ENCODE results near the gene SMIM24.
A peak's percentile ranks its signal among the peaks of the same experiment; 100 is the strongest.
"Not testable (repeated sequence)": the region's sequence is repeated elsewhere in the genome, so short reads cannot be mapped to it uniquely, and the experiment has no call there.

The SMIM24 gene

DNA sequence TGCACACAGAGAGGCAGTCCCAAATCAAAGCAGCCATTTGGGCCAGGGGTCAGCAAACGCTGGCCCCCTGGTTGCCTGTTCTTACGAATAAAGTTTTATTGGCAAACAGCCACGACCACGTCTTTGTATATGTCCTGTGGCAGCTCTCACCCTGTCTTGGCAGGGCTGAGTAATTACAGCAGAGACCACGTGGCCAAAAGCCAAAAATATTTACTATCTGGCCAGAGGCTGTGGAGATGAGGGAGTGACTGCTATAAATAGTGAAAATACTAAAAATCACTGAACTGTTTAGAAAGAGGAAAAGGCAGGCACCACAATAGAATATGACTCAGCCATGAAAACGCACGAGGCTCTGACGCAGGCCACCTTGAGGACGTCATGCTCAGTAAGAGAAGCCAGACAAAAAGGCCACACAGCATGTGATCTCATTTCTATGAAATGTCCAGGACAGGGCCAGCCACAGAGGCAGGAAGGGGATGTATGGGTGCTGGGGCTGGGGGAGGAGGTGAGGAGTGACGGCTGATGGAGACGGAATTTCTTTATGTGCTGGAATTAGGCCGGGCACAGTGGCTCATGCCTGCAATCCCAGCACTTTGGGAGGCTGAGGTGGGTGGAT lies 29.4 kb downstream of the SMIM24 start:
- peak; percentile 99 for DNase-seq (ENCODE audit: low read depth)
- in situ Hi-C loops (cut with HindIII; ENCODE audit: low sequenced_read_pairs): no loop called here
- no peak overlapping the region for H3K4me3 ChIP-seq (ENCODE audit: low read depth, low read length)
- TF ChIP-seq, protein P1, sequence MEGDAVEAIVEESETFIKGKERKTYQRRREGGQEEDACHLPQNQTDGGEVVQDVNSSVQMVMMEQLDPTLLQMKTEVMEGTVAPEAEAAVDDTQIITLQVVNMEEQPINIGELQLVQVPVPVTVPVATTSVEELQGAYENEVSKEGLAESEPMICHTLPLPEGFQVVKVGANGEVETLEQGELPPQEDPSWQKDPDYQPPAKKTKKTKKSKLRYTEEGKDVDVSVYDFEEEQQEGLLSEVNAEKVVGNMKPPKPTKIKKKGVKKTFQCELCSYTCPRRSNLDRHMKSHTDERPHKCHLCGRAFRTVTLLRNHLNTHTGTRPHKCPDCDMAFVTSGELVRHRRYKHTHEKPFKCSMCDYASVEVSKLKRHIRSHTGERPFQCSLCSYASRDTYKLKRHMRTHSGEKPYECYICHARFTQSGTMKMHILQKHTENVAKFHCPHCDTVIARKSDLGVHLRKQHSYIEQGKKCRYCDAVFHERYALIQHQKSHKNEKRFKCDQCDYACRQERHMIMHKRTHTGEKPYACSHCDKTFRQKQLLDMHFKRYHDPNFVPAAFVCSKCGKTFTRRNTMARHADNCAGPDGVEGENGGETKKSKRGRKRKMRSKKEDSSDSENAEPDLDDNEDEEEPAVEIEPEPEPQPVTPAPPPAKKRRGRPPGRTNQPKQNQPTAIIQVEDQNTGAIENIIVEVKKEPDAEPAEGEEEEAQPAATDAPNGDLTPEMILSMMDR (IDR thresholded peaks at IDR 0.05; ENCODE audit: low read depth, low read length, missing control alignments): no peak

DNA sequence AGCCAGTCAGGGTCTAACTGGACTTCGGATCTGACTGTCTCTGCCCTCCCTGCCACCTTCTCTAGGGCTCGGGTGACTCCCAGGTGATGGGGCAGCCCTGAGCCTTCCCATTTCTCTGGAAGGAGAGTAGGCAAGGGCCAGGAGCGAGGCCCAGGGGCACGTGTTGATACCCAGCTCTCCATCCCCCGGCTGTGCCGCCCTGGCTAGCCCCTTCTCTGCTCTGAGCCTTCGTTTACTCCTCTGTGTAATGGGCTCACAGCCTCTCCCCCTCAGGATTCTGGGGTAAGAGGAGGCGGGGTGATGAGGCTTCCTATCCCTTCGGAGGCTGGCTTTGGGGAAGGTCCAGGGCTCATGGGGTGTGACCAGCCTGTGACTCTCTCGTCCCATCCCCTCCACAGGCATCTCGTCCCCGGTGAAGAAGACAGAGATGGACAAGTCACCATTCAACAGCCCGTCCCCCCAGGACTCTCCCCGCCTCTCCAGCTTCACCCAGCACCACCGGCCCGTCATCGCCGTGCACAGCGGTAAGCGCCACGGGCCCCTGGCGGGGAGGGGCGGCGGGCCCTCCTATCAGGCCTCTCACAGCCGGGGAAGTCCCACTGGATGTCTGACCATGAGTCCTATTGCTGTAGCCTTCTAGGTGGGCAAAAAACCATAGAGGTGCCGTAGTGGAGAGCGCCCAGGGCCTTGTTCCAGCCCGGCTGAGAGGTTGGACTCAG lies 31.6 kb downstream of the SMIM24 start:
- no peak overlapping the region for H3K4me3 ChIP-seq (ENCODE audit: low read depth, low read length)
- DNase-seq (ENCODE audit: low read depth): no peak
- in situ Hi-C loops (cut with HindIII; ENCODE audit: low sequenced_read_pairs): no loop called here
- TF ChIP-seq, protein P1 (IDR thresholded peaks at IDR 0.05; ENCODE audit: low read depth, low read length, missing control alignments): no peak

DNA sequence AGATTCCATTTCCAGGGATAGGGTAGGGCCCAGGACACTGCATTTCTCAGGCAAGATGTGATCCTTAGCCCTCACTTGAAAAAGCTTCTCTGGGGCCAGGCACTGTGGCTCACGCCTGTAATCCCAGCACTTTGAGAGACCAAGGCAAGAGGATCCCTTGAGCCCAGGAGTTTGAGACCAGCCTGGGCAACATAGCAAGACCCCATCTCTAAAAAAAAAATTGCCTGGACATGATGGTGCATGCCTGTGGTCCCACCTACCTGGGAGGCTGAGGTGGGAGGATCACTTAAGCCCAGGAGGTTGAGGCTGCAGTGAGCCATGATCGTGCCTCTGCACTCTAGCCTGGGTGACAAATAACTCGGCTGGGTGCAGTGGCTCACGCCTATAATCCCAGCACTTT lies 33.7 kb downstream of the SMIM24 start:
- DNase-seq (ENCODE audit: low read depth); in situ Hi-C loops (cut with HindIII; ENCODE audit: low sequenced_read_pairs); H3K4me3 ChIP-seq (ENCODE audit: low read depth, low read length): not testable (repeated sequence)

DNA sequence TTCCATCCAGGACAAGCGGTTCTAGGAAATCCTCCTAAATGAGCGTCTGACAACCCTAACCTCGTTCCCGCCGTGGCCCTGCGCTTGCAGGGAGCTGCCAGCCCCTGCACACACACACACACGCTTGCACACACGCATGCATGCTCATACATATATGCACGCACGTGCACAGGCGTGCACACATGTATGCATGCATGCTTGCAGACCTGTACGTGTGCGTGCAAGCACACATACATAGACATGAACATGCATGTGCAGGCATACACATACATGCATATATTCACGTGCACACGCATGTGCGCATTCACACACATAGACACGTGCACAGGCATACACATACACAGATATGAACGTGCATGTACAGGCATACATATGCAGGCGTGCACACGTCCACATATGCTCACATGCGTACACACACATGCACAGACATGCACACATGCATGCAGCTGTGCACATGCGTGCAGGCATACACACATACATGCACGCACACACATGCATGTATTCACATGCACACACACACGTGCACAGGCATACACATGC lies 35.6 kb downstream of the SMIM24 start:
- TF ChIP-seq, protein P1 (IDR thresholded peaks at IDR 0.05; ENCODE audit: low read depth, low read length, missing control alignments): no peak
- H3K4me3 ChIP-seq (ENCODE audit: low read depth, low read length): no peak overlapping the region
- DNase-seq (ENCODE audit: low read depth): no peak
- in situ Hi-C loops (cut with HindIII; ENCODE audit: low sequenced_read_pairs): no loop called here

DNA sequence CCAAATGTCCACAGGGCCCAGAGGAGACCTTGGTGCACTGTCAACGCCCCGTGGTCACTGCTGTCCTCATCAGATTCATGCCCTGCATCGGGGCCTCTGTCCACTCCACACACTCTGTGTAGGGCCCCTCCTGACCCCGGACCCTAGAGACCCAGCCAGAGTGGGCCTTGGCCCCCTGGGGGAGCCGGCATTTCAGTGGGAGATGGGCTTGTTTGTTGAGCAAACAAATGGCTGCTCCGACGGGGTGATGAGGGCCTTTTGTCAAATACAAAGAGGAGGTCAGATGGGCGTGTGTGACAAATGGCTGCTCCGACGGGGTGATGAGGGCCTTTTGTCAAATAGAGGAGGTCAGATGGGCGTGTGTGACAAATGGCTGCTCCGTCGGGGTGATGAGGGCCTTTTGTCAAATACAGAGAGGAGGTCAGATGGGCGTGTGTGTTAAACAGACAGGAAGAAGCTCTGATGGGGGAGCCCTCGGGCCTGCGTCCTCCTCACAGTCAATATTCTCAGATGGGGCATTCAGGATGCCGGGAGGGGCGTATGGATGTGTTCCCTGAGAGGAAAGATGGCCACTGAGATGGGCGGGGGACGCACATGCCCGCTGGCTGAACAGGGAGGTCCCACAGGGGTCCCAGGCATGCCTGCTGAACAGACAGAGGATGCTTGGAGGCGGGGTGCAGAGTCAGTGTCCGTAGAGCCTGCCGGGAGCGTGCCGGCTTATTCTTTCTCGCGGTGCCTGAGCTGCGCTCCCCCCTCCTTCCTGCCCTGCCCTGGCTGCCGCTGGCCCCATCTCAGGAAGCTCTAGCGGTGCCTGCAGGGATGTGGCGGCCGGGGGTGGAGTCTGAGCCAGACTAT lies 36.3 kb downstream of the SMIM24 start:
- no peak for DNase-seq (ENCODE audit: low read depth)
- in situ Hi-C loops (cut with HindIII; ENCODE audit: low sequenced_read_pairs): no loop called here
- no peak overlapping the region for H3K4me3 ChIP-seq (ENCODE audit: low read depth, low read length)
- TF ChIP-seq, protein P1 (IDR thresholded peaks at IDR 0.05; ENCODE audit: low read depth, low read length, missing control alignments): no peak

DNA sequence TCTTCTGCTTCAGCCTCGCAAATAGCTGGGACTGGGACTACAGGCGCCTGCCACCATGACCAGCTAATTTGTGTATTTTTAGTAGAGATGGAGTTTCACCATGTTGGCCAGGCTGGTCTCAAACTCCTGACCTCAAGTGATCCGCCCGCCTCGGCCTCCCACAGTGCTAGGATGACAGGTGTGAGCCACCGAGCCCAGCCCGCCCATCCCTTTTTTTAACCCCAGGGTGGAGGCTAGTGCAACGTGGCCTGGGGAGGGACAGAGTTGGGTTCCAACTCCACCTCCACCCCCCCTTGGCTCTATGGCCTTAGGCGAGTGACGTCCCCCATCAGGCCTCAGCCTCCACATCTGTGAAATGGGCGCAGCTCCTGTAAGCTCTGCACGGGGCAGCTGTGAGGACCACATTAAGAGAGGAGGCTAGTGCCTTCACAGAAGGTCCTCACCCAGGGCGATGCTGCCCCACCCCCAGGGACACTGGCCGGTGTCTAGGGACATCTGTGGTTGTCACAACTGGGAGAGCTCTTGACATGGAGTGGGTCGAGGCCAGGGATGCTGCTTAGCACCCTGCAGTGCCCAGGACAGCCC lies 37.7 kb downstream of the SMIM24 start:
- no peak overlapping the region for H3K4me3 ChIP-seq (ENCODE audit: low read depth, low read length)
- TF ChIP-seq, protein P1 (IDR thresholded peaks at IDR 0.05; ENCODE audit: low read depth, low read length, missing control alignments): no peak
- no peak for DNase-seq (ENCODE audit: low read depth)
- in situ Hi-C loops (cut with HindIII; ENCODE audit: low sequenced_read_pairs): no loop called here

Measured in astrocyte of the cerebellum (primary cell).